ENCODE data around the gene SORBS1.

GRCh38 chr10:95404462-95404858 is 156.7 kb downstream of the SORBS1 start:
- no peak for TF ChIP-seq EZH2phosphoT487 (IDR thresholded peaks at IDR 0.05; ENCODE audit: low read length)
- TF ChIP-seq, protein P1, sequence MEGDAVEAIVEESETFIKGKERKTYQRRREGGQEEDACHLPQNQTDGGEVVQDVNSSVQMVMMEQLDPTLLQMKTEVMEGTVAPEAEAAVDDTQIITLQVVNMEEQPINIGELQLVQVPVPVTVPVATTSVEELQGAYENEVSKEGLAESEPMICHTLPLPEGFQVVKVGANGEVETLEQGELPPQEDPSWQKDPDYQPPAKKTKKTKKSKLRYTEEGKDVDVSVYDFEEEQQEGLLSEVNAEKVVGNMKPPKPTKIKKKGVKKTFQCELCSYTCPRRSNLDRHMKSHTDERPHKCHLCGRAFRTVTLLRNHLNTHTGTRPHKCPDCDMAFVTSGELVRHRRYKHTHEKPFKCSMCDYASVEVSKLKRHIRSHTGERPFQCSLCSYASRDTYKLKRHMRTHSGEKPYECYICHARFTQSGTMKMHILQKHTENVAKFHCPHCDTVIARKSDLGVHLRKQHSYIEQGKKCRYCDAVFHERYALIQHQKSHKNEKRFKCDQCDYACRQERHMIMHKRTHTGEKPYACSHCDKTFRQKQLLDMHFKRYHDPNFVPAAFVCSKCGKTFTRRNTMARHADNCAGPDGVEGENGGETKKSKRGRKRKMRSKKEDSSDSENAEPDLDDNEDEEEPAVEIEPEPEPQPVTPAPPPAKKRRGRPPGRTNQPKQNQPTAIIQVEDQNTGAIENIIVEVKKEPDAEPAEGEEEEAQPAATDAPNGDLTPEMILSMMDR (IDR thresholded peaks at IDR 0.05; ENCODE audit: low read length): no peak
- TF ChIP-seq EZH2 (optimal IDR thresholded peaks at IDR 0.05; ENCODE audit: low read depth, low read length): no peak
